Measurements from ENCODE around the gene OXGR1.
"Not testable (repeated sequence)": the region's sequence is repeated elsewhere in the genome, so short reads cannot be mapped to it uniquely, and the experiment has no call there.

OXGR1 gene

DNA sequence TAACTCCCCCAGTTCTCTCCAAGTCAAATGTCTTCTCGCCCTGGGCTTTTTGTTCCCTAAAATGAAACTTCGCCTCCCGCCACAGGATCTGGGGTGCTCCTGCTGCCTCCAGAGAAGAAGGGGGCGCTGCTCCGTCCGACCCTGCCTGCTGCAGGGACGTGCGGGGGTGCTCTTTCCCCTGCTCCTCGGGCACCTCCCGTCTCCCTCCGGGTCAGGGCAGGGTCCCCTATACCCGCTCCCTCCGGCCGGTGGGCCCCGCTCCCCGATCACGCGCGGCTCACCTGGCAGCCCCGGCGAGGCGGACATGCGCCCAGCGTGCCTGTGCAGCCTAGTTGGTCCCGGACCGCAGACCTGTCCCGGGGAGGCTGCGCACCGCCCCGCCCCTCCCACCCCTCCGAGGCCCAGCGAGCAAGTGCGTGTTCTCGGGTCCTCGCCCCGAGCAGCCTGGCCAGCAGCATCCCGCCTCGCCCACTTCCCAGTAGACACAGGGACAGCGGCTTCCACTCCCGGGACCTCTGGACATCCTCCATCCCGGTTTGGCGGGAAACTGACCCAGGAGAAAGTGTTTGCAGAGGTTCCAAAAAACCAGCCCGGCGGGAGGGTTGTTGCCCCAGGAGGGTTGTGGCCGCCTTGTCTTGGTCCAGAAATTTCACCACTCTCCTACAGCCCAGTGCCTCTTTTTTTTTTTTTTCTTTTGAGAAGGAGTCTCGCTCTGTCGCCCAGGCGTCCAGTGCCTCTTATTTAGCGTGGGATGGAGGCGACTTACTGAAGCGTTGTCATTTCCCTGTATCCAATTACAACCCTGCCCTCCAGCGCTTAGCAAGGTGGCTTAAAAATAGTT lies at the start of gene OXGR1:
OXGR1 (minus strand) TSS at position 460 of the 841 bp plus-strand sequence. CDS start 6,717 bp downstream, outside the sequence.
- DNase-seq, result no peak

- DNase-seq, result peak; percentile 88
Observed at GRCh38 chr13:97043302-97043701, 49.0 kb upstream of the OXGR1 start.

GRCh38 chr13:97030705-97031452 lies 36.6 kb upstream of the OXGR1 start:
- peak; percentile 72 for DNase-seq

- DNase-seq, result peak; percentile 59
Observed at GRCh38 chr13:97028441-97029299, 34.4 kb upstream of the OXGR1 start.

- no peak for DNase-seq
Observed at GRCh38 chr13:97027162-97027554, 32.9 kb upstream of the OXGR1 start.

DNA sequence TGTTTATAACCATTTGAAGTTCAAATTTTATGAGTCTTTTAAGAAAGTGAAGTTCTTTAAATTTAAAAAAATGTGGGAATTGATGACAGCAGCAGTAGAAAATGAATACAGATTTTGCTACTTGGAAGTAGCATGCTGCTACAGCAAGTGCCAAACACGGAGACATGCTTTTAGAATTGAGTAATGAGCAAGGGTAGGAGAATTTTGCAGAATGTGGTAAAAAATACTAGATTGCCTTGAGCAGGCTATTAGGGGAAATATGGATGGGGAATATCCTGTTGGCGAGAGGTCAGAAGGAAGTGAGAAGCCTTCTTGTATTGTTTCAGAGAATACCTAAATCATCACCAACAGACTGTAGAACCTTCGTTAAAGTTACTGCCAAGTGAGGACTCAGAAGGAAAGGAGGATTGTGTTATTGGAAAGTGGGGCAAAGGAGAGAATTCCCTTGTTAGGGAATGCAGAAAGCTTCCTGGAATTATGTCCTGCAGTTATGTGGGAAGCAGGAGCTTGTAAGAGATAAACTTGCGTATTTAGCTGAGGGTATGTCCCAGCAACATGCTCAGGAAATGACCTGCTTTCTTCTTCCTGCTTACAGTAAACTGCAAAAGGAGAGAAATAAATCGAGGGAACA lies 32.4 kb upstream of the OXGR1 start:
- DNase-seq, result peak; percentile 30

DNA sequence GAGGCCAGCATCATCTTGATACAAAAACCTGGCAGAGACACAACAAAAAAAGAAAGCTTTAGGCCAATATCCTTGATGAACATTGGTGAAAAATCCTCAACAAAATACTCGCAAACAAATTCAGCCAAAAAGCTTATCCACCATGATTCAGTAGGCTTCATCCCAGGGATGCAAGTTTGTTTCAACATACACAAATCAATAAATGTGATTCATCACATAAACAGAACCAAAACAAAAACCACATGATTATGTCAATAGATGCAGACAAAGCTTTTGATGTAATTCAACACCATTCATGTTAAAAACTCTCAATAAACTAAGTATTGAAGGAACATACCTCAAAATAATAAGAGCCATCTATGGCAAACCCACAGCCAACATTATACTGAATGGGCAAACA lies 29.5 kb upstream of the OXGR1 start:
- not testable (repeated sequence) for DNase-seq

GRCh38 chr13:97023117-97023516 lies 28.8 kb upstream of the OXGR1 start:
- no peak for DNase-seq

- DNase-seq, result no peak
Observed at GRCh38 chr13:97021241-97021640, 27.0 kb upstream of the OXGR1 start.

DNA sequence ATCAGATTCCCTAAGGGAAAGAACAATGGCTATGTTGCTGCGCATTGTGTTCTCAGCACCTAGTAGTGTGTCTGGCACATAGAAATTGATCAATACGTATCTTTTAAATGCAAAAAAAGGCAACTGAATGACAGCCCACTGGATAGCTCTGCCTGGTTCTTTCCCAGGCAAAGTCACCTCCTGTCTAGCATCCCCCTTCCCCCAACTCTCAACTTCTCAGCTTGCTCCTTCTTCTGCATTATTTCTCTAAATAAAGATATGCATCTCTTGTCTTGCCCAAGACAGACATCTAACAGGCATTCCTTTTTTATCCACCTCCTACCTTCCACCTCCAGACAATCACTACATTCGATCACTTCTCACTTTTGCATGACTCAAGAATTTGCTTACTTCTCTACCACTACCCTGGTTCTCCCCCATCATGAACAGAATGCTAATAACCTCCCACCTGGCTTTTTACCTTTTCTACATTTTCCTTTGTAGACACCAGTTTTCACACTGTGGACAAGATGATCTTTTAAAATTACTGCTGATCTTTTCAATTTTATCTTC lies 26.5 kb upstream of the OXGR1 start:
- DNase-seq, result no peak

DNA sequence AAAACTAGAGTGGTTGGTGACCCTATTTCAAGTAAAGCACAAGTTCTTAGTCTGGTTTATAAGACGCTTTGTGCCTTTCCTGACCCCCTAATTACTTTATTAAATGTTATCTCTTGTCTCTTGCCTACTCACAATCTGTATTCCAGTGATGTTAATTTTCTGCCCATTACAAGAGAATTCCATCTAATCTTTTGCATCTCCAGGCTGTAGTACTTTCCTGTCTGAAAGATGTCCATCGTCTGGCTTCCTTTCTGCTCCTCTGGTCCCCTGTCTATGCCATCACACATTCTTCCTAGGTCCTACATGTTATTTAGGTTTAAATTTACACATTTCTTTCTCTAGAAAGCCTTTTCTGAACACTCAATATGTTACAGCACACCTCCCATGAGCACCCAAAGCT lies 25.9 kb upstream of the OXGR1 start:
- no peak for DNase-seq

DNA sequence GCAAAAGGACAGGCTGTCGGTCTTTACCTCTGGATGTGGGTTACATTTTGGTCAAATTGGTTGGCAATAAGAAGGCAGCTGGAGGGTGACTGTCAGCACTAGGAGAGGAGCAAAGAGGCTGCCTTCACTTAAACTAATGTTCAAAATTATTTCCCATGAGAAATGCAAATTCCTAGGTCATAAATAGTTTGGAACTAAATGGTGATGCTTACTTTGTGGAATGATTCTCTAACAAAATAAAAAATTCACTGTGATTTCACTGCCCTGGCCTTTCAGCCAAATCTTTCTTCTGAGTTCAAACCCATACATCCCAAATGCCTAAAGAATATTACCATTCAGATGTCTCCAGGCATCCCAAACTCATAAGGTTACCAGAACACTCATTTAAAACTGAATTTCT lies 25.0 kb upstream of the OXGR1 start:
- no peak for DNase-seq

GRCh38 chr13:97018029-97018819 lies 23.9 kb upstream of the OXGR1 start:
- peak; percentile 56 for DNase-seq

- DNase-seq, result no peak
Observed at GRCh38 chr13:97017322-97017721, 23.0 kb upstream of the OXGR1 start.

GRCh38 chr13:97015661-97016350 lies 21.5 kb upstream of the OXGR1 start:
- DNase-seq, result no peak

GRCh38 chr13:97012251-97013048 lies 18.2 kb upstream of the OXGR1 start:
- DNase-seq, result no peak

DNA sequence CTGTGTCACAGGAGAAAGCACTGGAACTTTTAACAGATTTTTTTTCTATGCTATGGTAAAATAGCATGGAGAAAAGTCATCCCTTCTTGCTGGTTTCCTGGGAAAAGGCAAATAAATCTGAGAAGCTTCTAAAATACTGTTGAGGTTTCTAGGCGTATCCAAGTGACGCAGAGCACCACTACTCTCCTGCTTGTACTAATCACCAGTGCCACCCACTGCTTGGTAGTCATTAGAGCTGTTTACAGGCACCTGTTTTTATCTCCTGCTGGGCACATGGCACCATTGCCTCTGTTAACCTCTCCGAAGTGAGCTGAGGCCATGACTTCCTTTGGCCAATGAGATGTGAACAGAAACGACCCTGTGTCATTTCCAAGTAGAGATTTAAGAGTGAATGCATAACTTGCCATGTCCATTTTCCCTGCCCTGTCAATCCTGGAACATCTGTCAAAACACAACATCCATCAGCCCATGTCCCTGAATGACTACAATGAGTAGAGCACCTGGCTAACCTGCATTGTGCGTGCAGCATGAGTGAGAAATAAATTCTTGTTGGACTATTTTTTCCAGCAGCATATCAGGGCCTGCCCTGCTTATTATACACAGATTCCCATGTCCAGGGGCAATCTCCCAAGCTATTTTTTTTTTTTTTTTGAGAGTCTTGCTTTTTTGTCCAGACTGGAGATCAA lies 17.3 kb upstream of the OXGR1 start:
- no peak for DNase-seq

- no peak for DNase-seq
Observed at GRCh38 chr13:97008643-97009042, 14.4 kb upstream of the OXGR1 start.

DNA sequence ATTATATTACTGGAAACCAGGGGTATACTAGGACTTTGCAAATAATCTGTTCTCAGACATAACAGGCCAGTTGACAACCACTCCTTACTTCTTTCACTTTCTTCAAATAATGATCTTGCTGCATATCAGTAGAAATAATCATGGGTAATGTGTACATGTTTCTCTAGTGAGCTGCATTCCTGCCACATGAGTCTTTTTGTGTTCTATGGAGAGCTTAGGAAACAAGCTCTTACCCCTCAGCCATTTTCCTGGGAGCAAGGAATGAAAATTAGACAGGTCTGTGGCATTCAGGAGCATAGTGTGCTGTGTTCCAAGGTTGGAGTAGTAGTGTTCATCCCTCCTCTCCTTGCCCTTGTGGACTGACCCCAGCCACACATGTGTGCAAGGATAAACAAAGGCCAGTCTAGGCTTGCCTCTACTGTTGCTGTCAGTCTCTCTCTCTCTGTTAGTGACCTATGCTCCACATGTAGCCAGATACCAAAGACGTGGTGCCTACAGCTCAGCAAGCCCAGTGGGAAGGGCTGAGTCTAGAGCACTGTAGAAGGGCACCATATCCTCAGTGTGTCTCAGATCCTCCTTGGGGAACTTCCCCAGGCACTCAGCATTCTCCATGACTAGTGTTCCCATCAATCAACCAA lies 11.5 kb upstream of the OXGR1 start:
- peak; percentile 78 for DNase-seq
